Activated CD4-positive, alpha-beta memory T cell treated with anti-CD3 and anti-CD28 coated beads, Interleukin-2, amount 10 ng/mL, durations not matched to agents 7 days and 5 days (primary cell): Measurements from ENCODE around the gene BMAL2. TPM values are rescaled to one million over a fixed set of nuclear protein-coding genes. Genes with fewer than 3 reads are reported as not detected.
A peak's percentile ranks its signal among the peaks of the same experiment; 100 is the strongest.

Source experiments
- CTCF ChIA-PET: fragments of 350-600 bp; sonication (Branson Sonifier 250); formaldehyde crosslinking; loops from one replicate; lab custom pipeline; 2021; ENCODE audit warnings: antibody characterized with exemption, inconsistent platforms; lab: Charles Lee
- POLR2A ChIA-PET: fragments of 350-600 bp; sonication (Branson Sonifier 250); formaldehyde crosslinking; loops from one replicate; lab custom pipeline; 2021; ENCODE audit warnings: antibody characterized with exemption; lab: Charles Lee
- DNase-seq: peaks from one replicate; pipeline ENCODE4 v3.0.0-alpha.2; 2020
- H3K27ac Mint-ChIP-seq: one replicate; pipeline ENCODE4 v1.8.0; 2021; ENCODE audit warnings: mild to moderate bottlenecking, mixed read lengths
- H3K27me3 Mint-ChIP-seq: one replicate; pipeline ENCODE4 v1.8.0; 2021; ENCODE audit warnings: mixed read lengths
- H3K36me3 Mint-ChIP-seq: one replicate; pipeline ENCODE4 v1.8.0; 2021; ENCODE audit warnings: low read depth, mixed read lengths
- H3K4me1 Mint-ChIP-seq: one replicate; pipeline ENCODE4 v1.8.0; 2021; ENCODE audit warnings: mixed read lengths
- H3K4me3 Mint-ChIP-seq: one replicate; pipeline ENCODE4 v1.8.0; 2021; ENCODE audit warnings: mild to moderate bottlenecking, mixed read lengths
- H3K9me3 Mint-ChIP-seq: one replicate; pipeline ENCODE4 v1.8.0; 2021; ENCODE audit warnings: mixed read lengths
- total RNA-seq, 2 experiments: library from RNA; stranded (reverse); gene quantifications; one replicate each; pipeline ENCODE4 v1.2.3, GENCODE V29; 2021

BMAL2 gene
- total RNA-seq, 2 experiments from 2014 or later = 28.8 to 29.1 TPM

DNA sequence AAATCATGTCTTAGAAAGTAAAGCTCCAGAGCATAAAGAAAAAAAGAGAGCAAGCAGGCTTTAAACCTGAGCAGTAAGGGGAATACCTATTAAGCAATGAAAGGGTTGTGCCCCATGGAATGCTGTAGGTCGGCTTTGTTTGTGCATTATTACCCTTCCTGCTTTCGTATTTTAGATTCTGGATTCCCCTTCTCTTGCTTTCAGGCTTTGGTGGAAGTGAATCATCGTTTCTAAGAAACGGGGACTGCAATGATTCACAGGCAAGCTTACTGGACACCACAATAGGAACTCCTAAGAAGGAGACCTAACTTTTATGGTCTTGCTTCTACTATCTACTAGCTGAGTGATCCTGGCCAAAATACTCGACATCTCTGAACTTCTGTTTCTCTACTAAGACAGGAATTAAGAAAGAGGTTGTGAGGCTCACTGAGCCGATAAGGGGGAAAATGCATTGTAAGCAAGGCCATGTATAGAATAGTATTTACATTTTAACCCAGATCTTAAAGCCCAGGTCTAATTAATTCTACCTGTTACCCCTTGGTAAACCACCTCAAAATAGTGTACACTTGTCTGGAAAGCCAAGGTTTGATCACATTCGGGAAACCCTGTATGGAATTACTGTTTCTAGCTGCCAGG, 1.2 kb upstream of the BMAL2 start:
- Mint-ChIP-seq H3K4me1 (peaks cover 51% of the 10 kb centered on the region), H3K9me3 (no peaks in the 10 kb centered on the region), H3K36me3 (peaks cover 10% of the 10 kb centered on the region), H3K27me3 (no peaks in the 10 kb centered on the region), H3K4me3 (peak overlapping the region; percentile 77), H3K27ac (peak overlapping the region; percentile 80)
- CTCF ChIA-PET = interaction anchor here (1.3 to 3.0 kb wide), 3 partner anchors 11 to 316 kb away, joined by 3 to 9 read pairs (median 9); no protein-coding TSS in a partner anchor
- peak; percentile 34 for DNase-seq
- POLR2A ChIA-PET = interaction anchor here (1.1 to 2.9 kb wide), 6 partner anchors 18 to 499 kb away, joined by 3 to 13 read pairs (median 6); partner anchors contain the start of genes ITPR2 and MED21

- no peaks in the 10 kb centered on the region for H3K9me3 Mint-ChIP-seq
- DNase-seq = peak; percentile 17
- CTCF ChIA-PET = interaction anchor here (1.3 to 3.0 kb wide), 3 partner anchors 10 to 316 kb away, joined by 3 to 9 read pairs (median 9); no protein-coding TSS in a partner anchor
- H3K27ac Mint-ChIP-seq = peak overlapping the region; percentile 80
- H3K4me1 Mint-ChIP-seq = peaks cover 52% of the 10 kb centered on the region
- H3K36me3 Mint-ChIP-seq = peaks cover 7% of the 10 kb centered on the region
- H3K4me3 Mint-ChIP-seq = peak overlapping the region; percentile 77
- H3K27me3 Mint-ChIP-seq = no peaks in the 10 kb centered on the region
- POLR2A ChIA-PET = interaction anchor here (1.1 to 2.9 kb wide), 6 partner anchors 23 to 499 kb away, joined by 3 to 13 read pairs (median 8); partner anchors contain the start of genes ITPR2 and MED21
These were observed 710 bp upstream of the BMAL2 start for GRCh38 chr12:27331927-27332324.

DNA sequence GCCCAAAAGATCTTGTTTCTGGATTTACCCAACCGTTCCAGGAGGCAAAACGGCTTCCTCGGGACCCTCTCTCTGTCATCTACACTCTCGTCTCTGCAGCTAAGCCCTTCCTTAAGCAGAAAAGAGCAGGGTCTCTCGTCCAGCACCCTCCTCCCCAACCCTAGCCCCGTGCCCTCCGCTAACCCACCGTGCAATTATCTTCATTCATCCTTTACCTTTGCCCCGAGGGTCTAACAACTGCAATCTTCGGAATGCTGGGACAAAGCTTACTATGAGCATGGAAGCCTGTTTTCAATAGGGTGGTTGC, 276 bp upstream of the BMAL2 start:
- H3K27ac Mint-ChIP-seq = peak overlapping the region; percentile 80
- no peak for DNase-seq
- ChIA-PET POLR2A (interaction anchor here (0.6 to 2.9 kb wide), 5 partner anchors 23 to 739 kb away, joined by 4 to 13 read pairs (median 8); partner anchors contain the start of genes ITPR2 and MED21), CTCF (interaction anchor here (1.3 to 3.0 kb wide), 3 partner anchors 10 to 317 kb away, joined by 3 to 9 read pairs (median 6); no protein-coding TSS in a partner anchor)
- H3K9me3 Mint-ChIP-seq = no peaks in the 10 kb centered on the region
- H3K27me3 Mint-ChIP-seq = no peaks in the 10 kb centered on the region
- H3K36me3 Mint-ChIP-seq = peaks cover 7% of the 10 kb centered on the region
- peak overlapping the region; percentile 77 for H3K4me3 Mint-ChIP-seq
- peaks cover 53% of the 10 kb centered on the region for H3K4me1 Mint-ChIP-seq

- peaks cover 1% of the 10 kb centered on the region for H3K36me3 Mint-ChIP-seq
- peaks cover 55% of the 10 kb centered on the region for H3K4me1 Mint-ChIP-seq
- H3K27me3 Mint-ChIP-seq = no peaks in the 10 kb centered on the region
- peak overlapping the region; percentile 93 for H3K4me3 Mint-ChIP-seq
- no peaks in the 10 kb centered on the region for H3K9me3 Mint-ChIP-seq
- ChIA-PET POLR2A (interaction anchor here (0.9 to 2.9 kb wide), 5 partner anchors 10 to 311 kb away, joined by 3 to 13 read pairs (median 8); partner anchors contain the start of gene MED21), CTCF (interaction anchor here (1.0 to 3.0 kb wide), 6 partner anchors 25 to 489 kb away, joined by 3 to 9 read pairs (median 4); partner anchors contain the start of gene STK38L)
- peak; percentile 61 for DNase-seq
- peak overlapping the region; percentile 77 for H3K27ac Mint-ChIP-seq
These were observed 870 bp downstream of the BMAL2 start for GRCh38 chr12:27333403-27334009.

DNA sequence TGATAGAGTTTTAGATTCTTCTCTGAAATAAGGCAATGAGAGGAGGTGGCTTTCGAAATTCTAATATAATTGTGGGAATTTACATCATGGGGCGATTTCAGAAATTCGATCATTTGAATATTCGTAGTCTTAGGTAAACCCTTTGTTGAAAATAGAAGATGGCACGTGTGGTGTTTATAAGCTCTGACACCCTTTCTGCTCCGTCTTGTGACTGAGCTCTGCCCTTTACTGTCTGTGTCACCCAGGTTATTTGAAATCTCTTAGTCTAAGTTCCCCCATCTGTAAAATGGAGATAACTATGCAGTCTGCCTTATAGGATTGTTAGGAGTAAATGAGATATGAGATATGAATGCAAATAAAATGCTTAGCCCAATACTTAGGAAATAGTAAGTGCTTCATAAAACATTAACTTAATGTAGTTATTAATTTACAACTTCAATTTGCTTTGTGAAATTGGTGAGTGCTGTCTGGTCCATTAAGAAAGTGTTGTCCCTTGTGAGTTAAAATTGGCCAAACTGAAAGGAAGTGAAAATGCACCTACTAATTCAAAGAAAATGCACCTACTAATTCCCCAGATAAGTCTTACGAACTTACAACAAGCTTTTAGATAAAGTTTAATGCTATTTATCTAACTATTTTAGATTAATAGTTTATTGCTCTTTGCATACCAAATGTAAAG, 1.5 kb downstream of the BMAL2 start:
- Mint-ChIP-seq H3K27ac (no peak overlapping the region), H3K4me3 (peak overlapping the region; percentile 93), H3K27me3 (no peaks in the 10 kb centered on the region), H3K9me3 (no peaks in the 10 kb centered on the region), H3K4me1 (peaks cover 53% of the 10 kb centered on the region), H3K36me3 (peaks cover 5% of the 10 kb centered on the region)
- no peak for DNase-seq
- ChIA-PET POLR2A (interaction anchor here (0.9 to 2.9 kb wide), 5 partner anchors 9 to 311 kb away, joined by 3 to 13 read pairs (median 8); partner anchors contain the start of gene MED21), CTCF (interaction anchor here (1.0 to 3.0 kb wide), 6 partner anchors 26 to 488 kb away, joined by 3 to 9 read pairs (median 4); partner anchors contain the start of gene STK38L)

GRCh38 chr12:27334721-27335082, 2.1 kb downstream of the BMAL2 start:
- POLR2A ChIA-PET = interaction anchor here (1.1 kb wide), 1 partner anchor 9 kb away, joined by 4 read pairs; no protein-coding TSS in a partner anchor
- CTCF ChIA-PET = no interaction called here
- Mint-ChIP-seq H3K27me3 (no peaks in the 10 kb centered on the region), H3K4me1 (peaks cover 53% of the 10 kb centered on the region), H3K4me3 (no peak overlapping the region), H3K27ac (no peak overlapping the region), H3K9me3 (no peaks in the 10 kb centered on the region), H3K36me3 (peaks cover 8% of the 10 kb centered on the region)
- DNase-seq = no peak

DNA sequence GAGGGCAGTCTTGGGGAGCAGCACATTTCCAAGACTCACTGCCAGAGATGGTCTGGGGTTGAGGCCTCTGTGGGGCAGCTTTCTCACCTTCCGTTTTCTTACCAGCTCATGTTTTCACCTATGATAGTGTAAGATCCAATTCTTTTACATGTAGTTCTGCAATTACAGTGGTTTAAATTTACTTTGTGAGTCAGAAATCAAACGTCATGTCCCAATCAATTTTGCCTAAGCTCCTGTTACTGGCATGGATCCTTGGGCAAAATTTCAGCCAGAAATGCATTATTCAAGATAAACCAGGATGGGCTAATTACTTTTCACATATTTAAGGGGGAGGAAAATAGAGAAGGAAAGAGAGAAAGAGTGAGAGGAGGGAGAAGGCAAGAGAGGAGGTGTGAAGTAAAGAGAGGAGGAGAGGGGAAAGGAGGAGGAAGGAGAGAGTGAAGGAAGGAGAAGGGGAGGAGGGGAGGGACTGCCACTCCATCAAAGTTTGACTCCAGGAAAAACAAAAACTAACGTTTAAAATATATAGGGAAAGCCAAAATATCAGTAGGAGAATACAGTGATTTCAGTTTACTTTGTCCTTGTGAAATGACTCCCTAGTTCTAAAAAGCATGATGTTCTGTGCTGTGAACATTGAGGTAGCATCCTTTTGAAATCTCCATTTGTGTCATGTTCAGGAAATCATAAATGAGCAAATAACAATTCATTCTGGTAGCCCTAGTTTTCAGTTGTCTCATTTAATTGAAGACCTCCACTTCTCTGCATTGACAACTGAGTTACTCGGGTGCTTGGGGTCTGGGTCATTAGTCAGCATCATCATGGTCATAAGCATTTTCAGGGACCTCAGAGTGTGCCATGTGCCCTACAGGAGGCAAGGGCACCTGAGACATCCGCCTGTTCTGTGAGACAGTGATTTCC, 3.0 kb downstream of the BMAL2 start:
- ChIA-PET POLR2A (no interaction called here), CTCF (no interaction called here)
- no peak for DNase-seq
- Mint-ChIP-seq H3K27ac (no peak overlapping the region), H3K4me3 (no peak overlapping the region), H3K4me1 (peaks cover 46% of the 10 kb centered on the region), H3K9me3 (no peaks in the 10 kb centered on the region), H3K36me3 (peaks cover 15% of the 10 kb centered on the region), H3K27me3 (no peaks in the 10 kb centered on the region)

GRCh38 chr12:27336282-27336653, 3.6 kb downstream of the BMAL2 start:
- no peak overlapping the region for H3K27ac Mint-ChIP-seq
- CTCF ChIA-PET = no interaction called here

GRCh38 chr12:27337376-27337775, 4.7 kb downstream of the BMAL2 start:
- ChIA-PET POLR2A (interaction anchor here (0.6 kb wide), 1 partner anchor 118 kb away, joined by 4 read pairs; no protein-coding TSS in a partner anchor), CTCF (interaction anchor here (0.7 kb wide), 7 partner anchors 8 to 516 kb away, joined by 3 to 4 read pairs (median 3); partner anchors contain the start of gene MED21)
- no peak for DNase-seq
- no peak overlapping the region for H3K4me3 Mint-ChIP-seq
- H3K27ac Mint-ChIP-seq = no peak overlapping the region
- no peaks in the 10 kb centered on the region for H3K27me3 Mint-ChIP-seq
- no peaks in the 10 kb centered on the region for H3K9me3 Mint-ChIP-seq
- peaks cover 15% of the 10 kb centered on the region for H3K36me3 Mint-ChIP-seq
- peaks cover 29% of the 10 kb centered on the region for H3K4me1 Mint-ChIP-seq

More at GRCh38 chr12:27336282-27336653, 3.6 kb downstream of the BMAL2 start:
- H3K4me3 Mint-ChIP-seq = no peak overlapping the region
- peaks cover 40% of the 10 kb centered on the region for H3K4me1 Mint-ChIP-seq
- H3K27me3 Mint-ChIP-seq = no peaks in the 10 kb centered on the region
- H3K9me3 Mint-ChIP-seq = no peaks in the 10 kb centered on the region
- DNase-seq = no peak
- H3K36me3 Mint-ChIP-seq = peaks cover 15% of the 10 kb centered on the region
- POLR2A ChIA-PET = no interaction called here

- H3K27me3 Mint-ChIP-seq = no peaks in the 10 kb centered on the region
- H3K4me3 Mint-ChIP-seq = no peak overlapping the region
- peaks cover 28% of the 10 kb centered on the region for H3K4me1 Mint-ChIP-seq
- DNase-seq = no peak
- CTCF ChIA-PET = no interaction called here
- H3K9me3 Mint-ChIP-seq = no peaks in the 10 kb centered on the region
- POLR2A ChIA-PET = no interaction called here
- H3K36me3 Mint-ChIP-seq = peaks cover 15% of the 10 kb centered on the region
- no peak overlapping the region for H3K27ac Mint-ChIP-seq
These were observed 5.8 kb downstream of the BMAL2 start for GRCh38 chr12:27338473-27338872.

DNA sequence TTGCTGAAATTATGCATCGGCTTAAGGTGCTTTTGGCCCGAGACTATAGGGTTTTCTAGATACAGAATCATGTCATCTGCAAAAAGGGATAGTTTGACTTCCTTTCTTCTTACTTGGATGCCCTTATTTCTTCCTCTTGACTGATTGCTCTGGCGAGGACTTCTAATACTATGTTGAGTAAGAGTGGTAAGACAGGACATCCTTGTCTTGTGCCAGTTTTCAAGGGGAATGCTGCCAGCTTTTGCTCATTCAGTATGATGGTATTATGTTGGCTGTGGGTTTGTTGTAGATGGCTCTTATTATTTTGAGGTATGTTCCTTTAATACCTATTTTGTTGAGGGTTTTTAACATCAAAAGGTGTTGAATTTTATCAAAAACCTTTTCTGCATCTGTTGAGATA, 8.3 kb downstream of the BMAL2 start:
- Mint-ChIP-seq H3K27me3 (no peaks in the 10 kb centered on the region), H3K9me3 (no peaks in the 10 kb centered on the region), H3K4me1 (peaks cover 10% of the 10 kb centered on the region)

GRCh38 chr12:27342536-27342935, 9.9 kb downstream of the BMAL2 start:
- Mint-ChIP-seq H3K4me1 (peaks cover 4% of the 10 kb centered on the region), H3K4me3 (no peak overlapping the region), H3K27me3 (no peaks in the 10 kb centered on the region), H3K36me3 (peaks cover 18% of the 10 kb centered on the region), H3K27ac (no peak overlapping the region), H3K9me3 (no peaks in the 10 kb centered on the region)
- ChIA-PET CTCF (interaction anchor here (1.0 kb wide), 1 partner anchor 11 kb away, joined by 3 read pairs; no protein-coding TSS in a partner anchor), POLR2A (no interaction called here)
- no peak for DNase-seq

More for the DNA sequence above, 8.3 kb downstream of the BMAL2 start:
- CTCF ChIA-PET = no interaction called here
- Mint-ChIP-seq H3K4me3 (no peak overlapping the region), H3K27ac (no peak overlapping the region), H3K36me3 (peaks cover 15% of the 10 kb centered on the region)
- DNase-seq = no peak
- POLR2A ChIA-PET = no interaction called here
